Pancreas (tissue), 10 donors: ENCODE results near the gene ABLIM2. TPM values are rescaled to one million over a fixed set of nuclear protein-coding genes. Genes with fewer than 3 reads are reported as not detected.

Experiments used
- ATAC-seq, 4 donors: fragments of 200-7000 bp; cut with Tn5 transposase; one replicate each; pipeline versions ENCODE4 v1.8.0 to v1.9.1; 2020; ENCODE audit warnings: mild to moderate bottlenecking in 4 of 4, moderate library complexity in 4 of 4
- DNase-seq, 6 donors: peaks; one replicate each; pipeline ENCODE4 v3.0.0-alpha.2; 2020
- FAIRE-seq: peaks from 2 replicates; lab custom pipeline; 2012; peaks lifted over from hg19 to GRCh38; lab: Jason Lieb, UNC
- H3K27ac ChIP-seq, 4 donors: fragments of 200-600 bp; sonication (generic); 1 replicate in 3 of 4; 2 replicates in 1 of 4; pipeline versions ENCODE4 v1.5.0 to v1.8.0; 2020
- H3K27me3 ChIP-seq, 4 donors: fragments of 200-600 bp; one replicate each; pipeline ENCODE4 v1.8.0; 2021
- H3K36me3 ChIP-seq, 3 donors: fragments of 200-600 bp; sonication (generic) in 1 of 3; one replicate each; pipeline versions ENCODE4 v1.5.0 to v1.8.0; 2020 to 2021
- H3K4me1 ChIP-seq, 3 donors: fragments of 200-600 bp; one replicate each; pipeline ENCODE4 v1.8.0; 2021
- H3K4me3 ChIP-seq, 4 donors: fragments of 200-600 bp; sonication (generic) in 2 of 4; one replicate each; pipeline versions ENCODE4 v1.5.0 to v1.8.0; 2020 to 2021
- H3K9me3 ChIP-seq, 4 donors: fragments of 200-600 bp; one replicate each; pipeline ENCODE4 v1.8.0; 2021
- CTCF ChIP-seq, 4 donors: fragments of 200-600 bp; sonication (generic) in 3 of 4; IDR thresholded peaks; one replicate each; pipeline versions ENCODE4 v1.5.0 to v1.8.0; 2021; ENCODE audit warnings: antibody characterized with exemption in 4 of 4
- WGBS, 2 donors: extraction: QIAGEN DNeasy Blood & Tissue Kit; methylation state at CpG; one replicate each; pipeline ENCODE4 v1.1.7; 2013; 5-methylcytosine and 5-hydroxymethylcytosine counted together
- intact Hi-C, 3 donors: fragments of 100-400 bp; cut with DNase I; formaldehyde crosslinking; loops; one replicate each; pipeline versions ENCODE4 v1.11.1 to v1.14.2; 2022
- polyA plus RNA-seq, 2 donors: library from polyadenylated mRNA; stranded (reverse); fragments of 200-250 nt; gene quantifications; one replicate each; pipeline ENCODE4 v1.2.3, GENCODE V29; 2013
- total RNA-seq, 6 donors: library from RNA; stranded (reverse); fragmentation: NEBNext Ultra II Directional in 4 of 6; extraction: Animal tissue kit (Norgen Biotek cat#: 25700) in 4 of 6; gene quantifications; one replicate each; pipeline versions ENCODE4 v1.2.1 to v1.2.4, GENCODE V29; 2021 to 2023
- donor health status: healthy with polysubstance abuse.
- donor health status: DM: no; HTN: no; CAD: no; lungs with moderate emphysema.
- donor health status: DM: no; HTN: no; CAD: no.
- donor health status: control.
- donor health status: control.
- donor health status: Bipolar disorder and iron deficiency.
- donor health status: DM: yes; HTN: yes; CAD: no.
- donor health status: DM: no; HTN: no; CAD: no.
- donor health status: DM: no; HTN: no; CAD: no.
- donor health status: DM: yes; HTN: yes; CAD: no.

Gene ABLIM2
- total and polyA plus RNA-seq, 8 donors: 4.3 to 13.1 (median 6.6) TPM

DNA sequence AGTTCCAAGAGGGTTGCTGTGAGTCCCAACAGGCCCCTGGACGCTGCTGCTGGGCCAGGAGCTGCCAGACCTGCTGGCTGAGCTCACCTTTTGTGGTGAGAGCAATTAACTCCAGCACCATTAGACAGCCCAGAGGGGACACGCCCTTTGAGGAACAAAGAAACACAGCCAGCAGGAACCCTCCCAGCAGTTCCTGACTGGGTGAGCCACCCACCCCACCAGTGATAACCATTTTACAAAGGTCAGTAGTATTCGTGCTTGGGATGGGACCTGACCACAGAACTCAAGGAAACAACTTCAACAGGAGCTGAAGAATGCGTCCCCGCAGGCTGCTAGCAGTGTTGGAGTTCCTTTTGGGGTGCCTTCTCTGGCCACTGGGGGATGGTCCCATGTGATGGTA, 180.1 kb downstream of the ABLIM2 start:
- H3K36me3 ChIP-seq: no peaks in the 10 kb centered on the region
- FAIRE-seq (peak; percentile 26), ATAC-seq (peak in 3 of 4 donors; percentile 59 to 70 (median 67)), DNase-seq (peak in 1 of 6 donors; percentile 18)
- intact Hi-C loops: no loop called here
- no peaks in the 10 kb centered on the region for H3K9me3 ChIP-seq
- no peaks in the 10 kb centered on the region for H3K27me3 ChIP-seq
- 66 to 71% methylated on average over 5 of the region's 5 CpGs for WGBS, 2 donors
- no peak overlapping the region for H3K4me3 ChIP-seq
- no peaks in the 10 kb centered on the region for H3K4me1 ChIP-seq
- peak overlapping the region in 1 of 4 donors; percentile 1 for H3K27ac ChIP-seq
- TF ChIP-seq CTCF (IDR thresholded peaks at IDR 0.05): no peak

DNA sequence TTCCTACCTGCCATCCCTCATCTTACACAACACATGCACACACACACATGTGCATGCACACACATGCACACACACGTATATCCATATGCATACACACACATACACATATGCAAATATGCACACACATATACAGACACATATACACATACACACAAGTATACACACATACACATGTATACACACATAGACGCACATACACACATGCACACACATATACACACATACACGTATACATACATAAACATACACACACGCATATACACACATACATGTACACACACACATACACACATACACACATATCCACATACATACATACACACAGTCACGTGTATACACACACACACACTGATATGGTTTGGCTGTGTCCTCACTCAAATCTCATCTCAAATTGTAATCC, 182.0 kb downstream of the ABLIM2 start:
- no peaks in the 10 kb centered on the region for H3K27me3 ChIP-seq
- no peak for TF ChIP-seq CTCF (IDR thresholded peaks at IDR 0.05)
- intact Hi-C loops: no loop called here
- H3K9me3 ChIP-seq: no peaks in the 10 kb centered on the region
- no peaks in the 10 kb centered on the region for H3K36me3 ChIP-seq
- ATAC-seq (no peak), FAIRE-seq (no peak), DNase-seq (no peak)
- no peaks in the 10 kb centered on the region for H3K4me1 ChIP-seq
- H3K27ac ChIP-seq: no peak overlapping the region
- no peak overlapping the region for H3K4me3 ChIP-seq
- WGBS, 2 donors: 94 to 95% methylated on average over 5 of the region's 5 CpGs

- no peak for TF ChIP-seq CTCF (IDR thresholded peaks at IDR 0.05)
- Histone ChIP-seq H3K4me3 (no peak overlapping the region), H3K27me3 (no peaks in the 10 kb centered on the region), H3K4me1 (no peaks in the 10 kb centered on the region), H3K9me3 (no peaks in the 10 kb centered on the region), H3K27ac (no peak overlapping the region), H3K36me3 (no peaks in the 10 kb centered on the region)
- intact Hi-C loops: no loop called here
- DNase-seq (peak in 1 of 6 donors; percentile 2), FAIRE-seq (no peak), ATAC-seq (no peak)
- WGBS, 2 donors: 93 to 99% methylated on average over 7 of the region's 7 CpGs
These were observed 182.6 kb downstream of the ABLIM2 start for GRCh38 chr4:7976025-7976424.

GRCh38 chr4:7974425-7974824, 184.2 kb downstream of the ABLIM2 start:
- H3K4me1 ChIP-seq: no peaks in the 10 kb centered on the region
- H3K27ac ChIP-seq: no peak overlapping the region
- H3K9me3 ChIP-seq: no peaks in the 10 kb centered on the region

More at GRCh38 chr4:7974425-7974824, 184.2 kb downstream of the ABLIM2 start:
- DNase-seq: peak in 1 of 6 donors; percentile 1
- FAIRE-seq: no peak
- intact Hi-C loops: no loop called here
- Histone ChIP-seq H3K36me3 (no peaks in the 10 kb centered on the region), H3K4me3 (no peak overlapping the region), H3K27me3 (no peaks in the 10 kb centered on the region)
- 95 to 100% methylated on average over 1 of the region's 1 CpG for WGBS, 2 donors
- ATAC-seq: no peak
- TF ChIP-seq CTCF (IDR thresholded peaks at IDR 0.05): no peak
